B cell (primary cell): Measurements from ENCODE around the gene DYRK1A. TPM values are rescaled to one million over a fixed set of nuclear protein-coding genes. Genes with fewer than 3 reads are reported as not detected.
A peak's percentile ranks its signal among the peaks of the same experiment; 100 is the strongest.

Experiments used
- ATAC-seq: fragments of 200-7000 bp; cut with Tn5 transposase; one replicate; pipeline ENCODE4 v1.10.0; 2021; ENCODE audit warnings: low read depth, mild to moderate bottlenecking, moderate number of reproducible peaks, moderate library complexity
- CTCF ChIA-PET: fragments of 350-600 bp; sonication (Branson Sonifier 250); formaldehyde crosslinking; loops from one replicate; lab custom pipeline; 2021; ENCODE audit warnings: antibody characterized with exemption, inconsistent platforms; lab: Charles Lee
- POLR2A ChIA-PET: fragments of 350-600 bp; sonication (Branson Sonifier 250); formaldehyde crosslinking; loops from one replicate; lab custom pipeline; 2021; ENCODE audit warnings: antibody characterized with exemption; lab: Charles Lee
- DNase-seq: peaks from one replicate; pipeline ENCODE4 v3.0.0; 2013
- H2AFZ ChIP-seq: 2 replicates; pipeline ENCODE4 v1.6.1; 2012; ENCODE audit warnings: mild to moderate bottlenecking, low read depth, low read length; ENCODE audit not compliant: insufficient read depth, poor library complexity, severe bottlenecking
- H3K27ac ChIP-seq, 2 donors: 1 replicate in 1 of 2; 2 replicates in 1 of 2; pipeline ENCODE4 v1.5.1; 2012 to 2013; ENCODE audit warnings: low read length in 2 of 2, mild to moderate bottlenecking in 2 of 2, moderate library complexity in 1 of 2
- H3K27me3 ChIP-seq, 4 experiments: fragments of 200-600 bp in 1 of 4; sonication (generic) in 1 of 4; replicated peaks in 1 of 4; 1 replicate in 2 of 4; 2 replicates in 2 of 4; pipeline versions ENCODE4 v1.6.1 to v1.7.0; 2013 to 2016; ENCODE audit warnings: low read length in 3 of 4, mild to moderate bottlenecking in 2 of 4, mixed read lengths in 1 of 4, moderate library complexity in 1 of 4; ENCODE audit not compliant: insufficient read depth in 4 of 4, control insufficient read depth in 3 of 4; ENCODE audit errors: control extremely low read depth in 1 of 4
- H3K36me3 ChIP-seq, 2 experiments: replicated peaks in 1 of 2; 1 replicate in 1 of 2; 2 replicates in 1 of 2; pipeline versions ENCODE4 v1.6.1 to v1.7.1; 2013; ENCODE audit warnings: low read length in 1 of 2; ENCODE audit not compliant: insufficient read depth in 2 of 2, control insufficient read depth in 1 of 2; ENCODE audit errors: control extremely low read depth in 1 of 2, extremely low read depth in 1 of 2
- H3K4me1 ChIP-seq, 2 donors: fragments of 200-600 bp in 1 of 2; sonication (generic) in 1 of 2; 1 replicate in 1 of 2; 2 replicates in 1 of 2; pipeline versions ENCODE4 v1.5.1 to v1.6.1; 2013 to 2017; ENCODE audit warnings: low read length in 2 of 2; ENCODE audit not compliant: control insufficient read depth in 2 of 2, insufficient read depth in 2 of 2
- H3K4me2 ChIP-seq: replicated peaks from 2 replicates; pipeline ENCODE3; 2012; ENCODE audit warnings: mild to moderate bottlenecking, low read depth, low read length; ENCODE audit not compliant: poor library complexity, severe bottlenecking
- H3K4me3 ChIP-seq, 5 experiments: fragments of 200-600 bp in 1 of 5; sonication (generic) in 1 of 5; 1 replicate in 3 of 5; 2 replicates in 2 of 5; pipeline versions ENCODE4 v1.5.1 to v1.7.0; 2011 to 2016; ENCODE audit warnings: low read length in 4 of 5, mild to moderate bottlenecking in 4 of 5, low read depth in 2 of 5, control low read depth in 1 of 5, moderate library complexity in 1 of 5; ENCODE audit not compliant: insufficient read depth in 1 of 5; ENCODE audit errors: control extremely low read depth in 1 of 5, extremely low read depth in 1 of 5
- H3K79me2 ChIP-seq: fragments of 200-600 bp; sonication (generic); one replicate; pipeline ENCODE4 v1.6.0; 2016; ENCODE audit warnings: low read length; ENCODE audit not compliant: control insufficient read depth, insufficient read depth
- H3K9ac ChIP-seq: fragments of 200-600 bp; sonication (generic); 2 replicates; pipeline ENCODE4 v1.6.1; 2017; ENCODE audit warnings: mild to moderate bottlenecking, low read length, moderate library complexity
- H3K9me3 ChIP-seq, 3 donors: one replicate each; pipeline versions ENCODE4 v1.6.1 to v1.7.1; 2013; ENCODE audit warnings: low read length in 2 of 3; ENCODE audit not compliant: control insufficient read depth in 2 of 3, insufficient read depth in 1 of 3; ENCODE audit errors: control extremely low read depth in 1 of 3
- H4K20me1 ChIP-seq: 2 replicates; pipeline ENCODE4 v1.6.0; 2012; ENCODE audit warnings: mild to moderate bottlenecking, low read length; ENCODE audit not compliant: insufficient read depth, control insufficient read depth, poor library complexity, severe bottlenecking
- H3K27ac Mint-ChIP-seq: one replicate; pipeline ENCODE4 v1.8.0; 2021; ENCODE audit warnings: mixed read lengths
- H3K27me3 Mint-ChIP-seq: one replicate; pipeline ENCODE4 v1.8.0; 2021; ENCODE audit warnings: mixed read lengths
- H3K4me1 Mint-ChIP-seq: one replicate; pipeline ENCODE4 v1.8.0; 2021; ENCODE audit warnings: mixed read lengths
- H3K4me3 Mint-ChIP-seq: one replicate; pipeline ENCODE4 v1.8.0; 2021; ENCODE audit warnings: mixed read lengths
- H3K9me3 Mint-ChIP-seq: one replicate; pipeline ENCODE4 v1.8.0; 2022; ENCODE audit warnings: mixed read lengths; ENCODE audit not compliant: insufficient read depth
- EZH2 ChIP-seq: IDR thresholded peaks from 2 replicates; pipeline ENCODE4 v1.6.1; 2012; ENCODE audit warnings: borderline replicate concordance, low read depth, mild to moderate bottlenecking, moderate library complexity, low read length; ENCODE audit not compliant: insufficient read depth, poor library complexity, severe bottlenecking
- WGBS: methylation state at CpG from one replicate; pipeline ENCODE4 v1.1.5; 2013; ENCODE audit warnings: missing lambda C conversion rate; ENCODE audit not compliant: insufficient coverage; 5-methylcytosine and 5-hydroxymethylcytosine counted together
- intact Hi-C: fragments of 100-400 bp; cut with micrococcal nuclease; formaldehyde crosslinking; loops from one replicate; pipeline ENCODE4 v1.10.0; 2022
- polyA plus RNA-seq: library from polyadenylated mRNA; depleted of rRNA; stranded (reverse); fragments of >200 nt; gene quantifications from 2 replicates; pipeline ENCODE4 v1.2.3, GENCODE V29; 2012
- total RNA-seq, 2 donors: library from RNA; stranded (reverse); fragments of 120-200 nt in 1 of 2; gene quantifications; 1 replicate in 1 of 2; 2 replicates in 1 of 2; pipeline versions ENCODE4 v1.2.3 to v1.2.4, GENCODE V29; 2013 to 2022
- TF ChIP-seq, protein P1 (sequence below): fragments of 200-600 bp; IDR thresholded peaks from one replicate; pipeline ENCODE4 v1.8.0; 2022; ENCODE audit warnings: antibody characterized with exemption, mild to moderate bottlenecking

DYRK1A gene
- total and polyA plus RNA-seq, 2 donors (not counting 1 experiment from before 2014, with no cell fraction given) = 46.6 to 147 TPM

DNA sequence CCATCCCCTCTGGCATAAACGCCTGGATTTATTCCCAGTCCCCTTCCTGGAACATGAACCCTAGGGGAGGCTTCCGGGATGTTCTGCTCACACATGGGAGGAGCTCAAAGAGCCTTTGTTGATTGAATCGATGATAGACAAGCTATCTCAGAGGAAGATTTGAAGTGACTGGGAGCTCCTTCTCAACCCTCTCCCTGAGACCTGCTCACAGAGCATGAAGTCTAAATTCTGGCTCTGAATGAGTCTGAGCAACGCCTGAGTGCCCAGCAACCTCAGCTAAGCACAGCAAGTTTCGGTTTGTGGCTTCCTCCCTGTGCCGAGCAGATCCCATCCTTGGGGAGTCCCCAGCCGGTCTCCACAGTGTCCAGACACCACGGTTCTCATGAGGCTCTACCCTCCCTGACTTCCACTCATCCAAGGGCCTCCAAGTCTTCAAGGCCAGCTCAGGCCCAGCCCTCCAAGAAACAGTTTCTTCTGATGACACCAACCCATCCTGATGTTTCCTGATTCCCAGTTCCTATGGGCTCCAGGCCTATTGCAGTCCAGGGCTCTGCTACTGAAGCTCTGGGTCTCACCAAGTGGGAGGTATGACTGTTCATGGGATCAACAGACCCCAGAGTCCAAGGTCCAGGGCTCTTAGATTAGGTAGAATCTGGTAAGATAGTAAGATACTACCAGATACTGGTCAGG, 190.8 kb downstream of the DYRK1A start:
- ATAC-seq = peak; percentile 63
- H3K9ac ChIP-seq = no peak overlapping the region
- no peak overlapping the region for H3K4me3 Mint-ChIP-seq

DNA sequence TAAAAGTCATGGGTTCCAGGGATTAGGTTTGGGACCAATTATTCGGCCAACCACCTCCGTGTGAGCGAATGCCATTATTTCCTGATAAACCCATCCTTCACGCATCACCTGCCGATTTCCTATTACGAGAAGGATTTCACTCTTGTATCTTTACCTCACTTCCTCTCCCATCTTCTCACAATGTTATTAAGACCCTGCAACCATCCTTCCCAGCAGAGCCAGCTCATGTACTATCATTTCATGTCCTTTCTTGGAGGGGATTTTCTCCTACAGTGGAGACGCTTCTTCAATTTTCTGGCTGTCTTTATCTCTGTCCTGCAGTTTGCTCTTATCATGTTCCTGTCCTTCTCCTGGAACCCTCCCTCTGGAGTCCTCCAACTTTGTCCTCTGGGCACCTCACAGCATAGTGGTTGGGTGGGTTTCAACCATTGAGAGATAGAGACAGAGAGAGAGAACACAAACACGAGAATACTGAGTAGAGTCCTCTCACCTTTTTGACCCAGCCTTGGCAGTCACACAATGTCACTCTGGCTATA, 192.2 kb downstream of the DYRK1A start:
- TF ChIP-seq, protein P1, sequence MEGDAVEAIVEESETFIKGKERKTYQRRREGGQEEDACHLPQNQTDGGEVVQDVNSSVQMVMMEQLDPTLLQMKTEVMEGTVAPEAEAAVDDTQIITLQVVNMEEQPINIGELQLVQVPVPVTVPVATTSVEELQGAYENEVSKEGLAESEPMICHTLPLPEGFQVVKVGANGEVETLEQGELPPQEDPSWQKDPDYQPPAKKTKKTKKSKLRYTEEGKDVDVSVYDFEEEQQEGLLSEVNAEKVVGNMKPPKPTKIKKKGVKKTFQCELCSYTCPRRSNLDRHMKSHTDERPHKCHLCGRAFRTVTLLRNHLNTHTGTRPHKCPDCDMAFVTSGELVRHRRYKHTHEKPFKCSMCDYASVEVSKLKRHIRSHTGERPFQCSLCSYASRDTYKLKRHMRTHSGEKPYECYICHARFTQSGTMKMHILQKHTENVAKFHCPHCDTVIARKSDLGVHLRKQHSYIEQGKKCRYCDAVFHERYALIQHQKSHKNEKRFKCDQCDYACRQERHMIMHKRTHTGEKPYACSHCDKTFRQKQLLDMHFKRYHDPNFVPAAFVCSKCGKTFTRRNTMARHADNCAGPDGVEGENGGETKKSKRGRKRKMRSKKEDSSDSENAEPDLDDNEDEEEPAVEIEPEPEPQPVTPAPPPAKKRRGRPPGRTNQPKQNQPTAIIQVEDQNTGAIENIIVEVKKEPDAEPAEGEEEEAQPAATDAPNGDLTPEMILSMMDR = no peak
- no peak for TF ChIP-seq EZH2
- H4K20me1 ChIP-seq = no peaks in the 10 kb centered on the region
- peaks cover 0 to 4% (median 0%) of the 10 kb centered on the region in 3 donors for H3K9me3 ChIP-seq
- no peak overlapping the region for H3K4me3 Mint-ChIP-seq
- no peak overlapping the region for H3K27ac ChIP-seq
- no peaks in the 10 kb centered on the region for H3K9me3 Mint-ChIP-seq
- ChIA-PET POLR2A (no interaction called here), CTCF (no interaction called here)
- DNase-seq = no peak
- peaks cover 5% of the 10 kb centered on the region for H3K79me2 ChIP-seq
- intact Hi-C loops = no loop called here
- no peak for ATAC-seq
- no CpG with 5 or more reads among the region's 8 CpGs for WGBS
- H3K27me3 Mint-ChIP-seq = peaks cover 12% of the 10 kb centered on the region
- no peak overlapping the region for H3K9ac ChIP-seq
- no peak overlapping the region for H3K4me3 ChIP-seq
- no peak overlapping the region for H2AFZ ChIP-seq
- peaks cover 0 to 3% (median 0%) of the 10 kb centered on the region in 4 experiments for H3K27me3 ChIP-seq
- H3K4me1 Mint-ChIP-seq = peaks cover 21% of the 10 kb centered on the region
- no peak overlapping the region for H3K27ac Mint-ChIP-seq
- H3K4me2 ChIP-seq = no peak overlapping the region
- H3K4me1 ChIP-seq = peaks cover 12 to 17% of the 10 kb centered on the region in 2 donors
- no peaks in the 10 kb centered on the region for H3K36me3 ChIP-seq

More for the DNA sequence above, 190.8 kb downstream of the DYRK1A start:
- peak overlapping the region; percentile 5 for H2AFZ ChIP-seq
- no peaks in the 10 kb centered on the region for H3K9me3 Mint-ChIP-seq
- peak overlapping the region; percentile 45 for H3K4me2 ChIP-seq
- intact Hi-C loops = no loop called here
- 10% methylated on average over 6 of the region's 8 CpGs for WGBS
- TF ChIP-seq, protein P1 = no peak
- no peak for TF ChIP-seq EZH2
- H3K36me3 ChIP-seq = no peaks in the 10 kb centered on the region
- no peaks in the 10 kb centered on the region for H3K79me2 ChIP-seq
- H3K27me3 Mint-ChIP-seq = peaks cover 20% of the 10 kb centered on the region
- POLR2A ChIA-PET = no interaction called here
- H3K27me3 ChIP-seq = peaks cover 0 to 3% (median 0%) of the 10 kb centered on the region in 4 experiments
- peaks cover 14% of the 10 kb centered on the region for H3K4me1 Mint-ChIP-seq
- CTCF ChIA-PET = no interaction called here
- DNase-seq = peak; percentile 40
- peak overlapping the region; percentile 3 for H3K27ac Mint-ChIP-seq
- no peak overlapping the region for H3K27ac ChIP-seq
- H3K4me3 ChIP-seq = no peak overlapping the region
- H4K20me1 ChIP-seq = no peaks in the 10 kb centered on the region
- H3K9me3 ChIP-seq = peaks cover 0 to 4% (median 0%) of the 10 kb centered on the region in 3 donors
- peaks cover 6 to 8% of the 10 kb centered on the region in 2 donors for H3K4me1 ChIP-seq
